Activated naive CD4-positive, alpha-beta T cell treated with anti-CD3 and anti-CD28 coated beads, Interleukin-2, amount 50 U/mL, for 24 hours (primary cell): ENCODE measurements around the gene SVIL.

ENCODE experiments used
- H3K27ac Mint-ChIP-seq: one replicate; pipeline ENCODE4 v1.8.0; 2021; ENCODE audit warnings: mild to moderate bottlenecking, mixed read lengths
- H3K27me3 Mint-ChIP-seq: one replicate; pipeline ENCODE4 v1.8.0; 2021; ENCODE audit warnings: mixed read lengths
- H3K36me3 Mint-ChIP-seq: one replicate; pipeline ENCODE4 v1.8.0; 2021; ENCODE audit warnings: mixed read lengths
- H3K4me1 Mint-ChIP-seq: one replicate; pipeline ENCODE4 v1.8.0; 2021; ENCODE audit warnings: mixed read lengths
- H3K4me3 Mint-ChIP-seq: one replicate; pipeline ENCODE4 v1.8.0; 2021; ENCODE audit warnings: mild to moderate bottlenecking, mixed read lengths
- H3K9me3 Mint-ChIP-seq: one replicate; pipeline ENCODE4 v1.8.0; 2021; ENCODE audit warnings: mixed read lengths

SVIL gene

GRCh38 chr10:29428486-29428885 is 206.3 kb downstream of the SVIL start:
- no peaks in the 10 kb centered on the region for H3K27me3 Mint-ChIP-seq
- H3K36me3 Mint-ChIP-seq: peaks cover 5% of the 10 kb centered on the region
- no peaks in the 10 kb centered on the region for H3K4me1 Mint-ChIP-seq
- H3K9me3 Mint-ChIP-seq: no peaks in the 10 kb centered on the region
- no peak overlapping the region for H3K4me3 Mint-ChIP-seq
- H3K27ac Mint-ChIP-seq: no peak overlapping the region

GRCh38 chr10:29427667-29428066 is 207.1 kb downstream of the SVIL start:
- H3K27ac Mint-ChIP-seq: no peak overlapping the region
- H3K4me1 Mint-ChIP-seq: no peaks in the 10 kb centered on the region
- peaks cover 7% of the 10 kb centered on the region for H3K36me3 Mint-ChIP-seq
- no peaks in the 10 kb centered on the region for H3K27me3 Mint-ChIP-seq
- no peaks in the 10 kb centered on the region for H3K9me3 Mint-ChIP-seq
- no peak overlapping the region for H3K4me3 Mint-ChIP-seq

GRCh38 chr10:29426420-29426819 is 208.4 kb downstream of the SVIL start:
- no peak overlapping the region for H3K27ac Mint-ChIP-seq
- H3K36me3 Mint-ChIP-seq: peaks cover 14% of the 10 kb centered on the region
- H3K27me3 Mint-ChIP-seq: no peaks in the 10 kb centered on the region
- H3K4me1 Mint-ChIP-seq: no peaks in the 10 kb centered on the region
- no peak overlapping the region for H3K4me3 Mint-ChIP-seq
- H3K9me3 Mint-ChIP-seq: no peaks in the 10 kb centered on the region

- Mint-ChIP-seq H3K27ac (no peak overlapping the region), H3K4me1 (no peaks in the 10 kb centered on the region), H3K36me3 (peaks cover 20% of the 10 kb centered on the region), H3K9me3 (no peaks in the 10 kb centered on the region), H3K27me3 (no peaks in the 10 kb centered on the region), H3K4me3 (no peak overlapping the region)
Observed at GRCh38 chr10:29424017-29424416, 210.8 kb downstream of the SVIL start.

- no peaks in the 10 kb centered on the region for H3K9me3 Mint-ChIP-seq
- peaks cover 21% of the 10 kb centered on the region for H3K36me3 Mint-ChIP-seq
- H3K27ac Mint-ChIP-seq: no peak overlapping the region
- H3K4me1 Mint-ChIP-seq: no peaks in the 10 kb centered on the region
- H3K27me3 Mint-ChIP-seq: no peaks in the 10 kb centered on the region
- H3K4me3 Mint-ChIP-seq: no peak overlapping the region
Observed at GRCh38 chr10:29420744-29421143, 214.0 kb downstream of the SVIL start.

GRCh38 chr10:29417324-29417723 is 217.4 kb downstream of the SVIL start:
- no peak overlapping the region for H3K4me3 Mint-ChIP-seq
- peaks cover 11% of the 10 kb centered on the region for H3K36me3 Mint-ChIP-seq
- H3K27ac Mint-ChIP-seq: no peak overlapping the region
- no peaks in the 10 kb centered on the region for H3K9me3 Mint-ChIP-seq
- no peaks in the 10 kb centered on the region for H3K27me3 Mint-ChIP-seq
- H3K4me1 Mint-ChIP-seq: peaks cover 8% of the 10 kb centered on the region

GRCh38 chr10:29415876-29416275 is 218.9 kb downstream of the SVIL start:
- H3K27ac Mint-ChIP-seq: no peak overlapping the region
- H3K9me3 Mint-ChIP-seq: no peaks in the 10 kb centered on the region
- no peaks in the 10 kb centered on the region for H3K27me3 Mint-ChIP-seq
- peaks cover 14% of the 10 kb centered on the region for H3K4me1 Mint-ChIP-seq
- H3K4me3 Mint-ChIP-seq: no peak overlapping the region
- peaks cover 7% of the 10 kb centered on the region for H3K36me3 Mint-ChIP-seq

GRCh38 chr10:29414501-29414900 is 220.3 kb downstream of the SVIL start:
- Mint-ChIP-seq H3K4me1 (peaks cover 20% of the 10 kb centered on the region), H3K27ac (no peak overlapping the region), H3K9me3 (no peaks in the 10 kb centered on the region), H3K27me3 (no peaks in the 10 kb centered on the region), H3K4me3 (no peak overlapping the region), H3K36me3 (peaks cover 2% of the 10 kb centered on the region)

GRCh38 chr10:29412485-29412884 is 222.3 kb downstream of the SVIL start:
- Mint-ChIP-seq H3K27me3 (no peaks in the 10 kb centered on the region), H3K9me3 (no peaks in the 10 kb centered on the region), H3K27ac (no peak overlapping the region), H3K4me3 (no peak overlapping the region), H3K36me3 (no peaks in the 10 kb centered on the region), H3K4me1 (peaks cover 29% of the 10 kb centered on the region)

- Mint-ChIP-seq H3K36me3 (no peaks in the 10 kb centered on the region), H3K27me3 (no peaks in the 10 kb centered on the region), H3K27ac (no peak overlapping the region), H3K4me1 (peaks cover 29% of the 10 kb centered on the region), H3K4me3 (no peak overlapping the region), H3K9me3 (no peaks in the 10 kb centered on the region)
Observed at GRCh38 chr10:29411666-29412315, 223.0 kb downstream of the SVIL start.

GRCh38 chr10:29409241-29410054 is 225.3 kb downstream of the SVIL start:
- peaks cover 25% of the 10 kb centered on the region for H3K4me1 Mint-ChIP-seq
- peak overlapping the region; percentile 99 for H3K4me3 Mint-ChIP-seq
- no peaks in the 10 kb centered on the region for H3K9me3 Mint-ChIP-seq
- no peaks in the 10 kb centered on the region for H3K27me3 Mint-ChIP-seq
- peak overlapping the region; percentile 87 for H3K27ac Mint-ChIP-seq
- H3K36me3 Mint-ChIP-seq: no peaks in the 10 kb centered on the region

GRCh38 chr10:29408847-29409240 is 225.9 kb downstream of the SVIL start:
- peak overlapping the region; percentile 87 for H3K27ac Mint-ChIP-seq
- H3K4me3 Mint-ChIP-seq: peak overlapping the region; percentile 99
- H3K9me3 Mint-ChIP-seq: no peaks in the 10 kb centered on the region
- H3K36me3 Mint-ChIP-seq: no peaks in the 10 kb centered on the region
- peaks cover 23% of the 10 kb centered on the region for H3K4me1 Mint-ChIP-seq
- no peaks in the 10 kb centered on the region for H3K27me3 Mint-ChIP-seq
